T-helper 2 cell treated with Interferon-gamma antibody and Interleukin-4, amounts not matched to agents 5 μg/mL and 100 μg/mL, for 36 hours (primary cell): ENCODE data around the gene PRDM16.

Source experiments
- DNase-seq: peaks from one replicate; pipeline ENCODE4 v3.0.0; 2021; ENCODE audit warnings: low spot score
- H3K27ac Mint-ChIP-seq: one replicate; pipeline ENCODE4 v1.8.0; 2021; ENCODE audit warnings: mild to moderate bottlenecking, mixed read lengths
- H3K27me3 Mint-ChIP-seq: one replicate; pipeline ENCODE4 v1.8.0; 2021; ENCODE audit warnings: low read depth, mixed read lengths
- H3K36me3 Mint-ChIP-seq: one replicate; pipeline ENCODE4 v1.8.0; 2021; ENCODE audit warnings: low read depth, mixed read lengths
- H3K4me1 Mint-ChIP-seq: one replicate; pipeline ENCODE4 v1.8.0; 2021; ENCODE audit warnings: low read depth, mixed read lengths
- H3K4me3 Mint-ChIP-seq: one replicate; pipeline ENCODE4 v1.8.0; 2022; ENCODE audit warnings: mild to moderate bottlenecking, moderate library complexity, mixed read lengths
- H3K9me3 Mint-ChIP-seq: one replicate; pipeline ENCODE4 v1.8.0; 2021; ENCODE audit warnings: mixed read lengths

The PRDM16 gene

DNA sequence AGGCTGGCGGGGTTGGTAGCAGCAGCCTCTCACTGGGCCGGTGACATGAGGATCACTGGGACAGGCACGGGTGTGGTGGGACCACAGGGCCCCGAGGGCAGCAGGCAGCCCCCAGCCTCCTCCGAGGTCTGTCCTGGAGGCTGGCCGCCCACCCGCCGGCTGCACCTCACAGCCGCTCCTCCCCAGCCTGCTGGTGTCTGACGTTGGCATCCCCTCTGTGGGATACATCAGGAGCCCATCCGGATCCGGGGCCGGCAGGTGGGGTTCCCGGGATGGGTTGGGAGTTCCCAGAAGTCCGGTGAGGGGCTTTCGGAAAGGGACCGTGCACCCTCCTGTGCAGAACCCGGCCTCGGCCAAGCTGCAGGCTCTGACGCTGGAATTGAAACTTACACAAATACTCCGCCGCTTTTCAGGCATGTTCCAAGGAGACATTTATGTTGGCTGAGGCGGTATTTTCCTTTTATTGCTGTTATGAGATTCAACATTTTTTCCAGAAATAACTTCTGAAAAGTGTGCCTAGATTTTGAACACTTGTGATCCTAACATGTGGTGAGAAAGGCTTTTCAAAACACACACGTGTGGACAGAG lies 243.4 kb downstream of the PRDM16 start:
- Mint-ChIP-seq H3K9me3 (peaks cover 7% of the 10 kb centered on the region), H3K4me3 (no peak overlapping the region), H3K27me3 (no peaks in the 10 kb centered on the region), H3K4me1 (no peaks in the 10 kb centered on the region), H3K27ac (no peak overlapping the region), H3K36me3 (no peaks in the 10 kb centered on the region)
- no peak for DNase-seq

DNA sequence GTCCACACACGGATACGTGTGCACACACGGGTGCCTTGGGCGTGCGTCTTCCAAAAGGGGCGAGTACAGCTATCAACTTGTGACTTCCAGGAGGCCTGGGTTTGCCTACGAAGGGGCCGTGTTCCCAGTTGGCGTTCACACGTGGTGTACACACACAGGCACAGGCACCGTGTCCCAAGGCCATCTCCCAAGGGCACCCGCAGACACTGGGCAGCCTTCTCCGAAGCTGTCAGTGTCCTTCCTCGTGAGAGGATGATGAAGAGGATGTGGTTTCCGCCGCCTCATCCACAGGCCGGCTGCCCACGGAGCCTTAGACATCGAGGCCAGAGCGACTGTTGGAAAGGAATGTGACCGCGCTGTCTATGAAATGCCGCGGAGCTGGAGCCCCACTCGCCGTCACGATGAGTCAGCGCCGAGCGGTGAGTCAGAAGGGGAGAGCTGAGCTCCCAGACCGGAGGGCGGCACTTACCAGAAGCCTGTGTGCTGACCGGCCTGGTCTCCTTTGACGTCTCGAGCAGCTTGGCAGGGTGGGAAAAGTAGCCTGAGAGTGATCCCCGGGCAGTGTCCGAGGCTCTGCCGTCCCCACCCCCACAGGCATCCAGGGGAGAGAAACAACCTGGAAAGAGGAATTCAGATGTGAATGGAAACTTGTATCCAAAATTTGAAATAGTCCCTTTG lies 244.0 kb downstream of the PRDM16 start:
- peaks cover 7% of the 10 kb centered on the region for H3K9me3 Mint-ChIP-seq
- no peaks in the 10 kb centered on the region for H3K36me3 Mint-ChIP-seq
- H3K4me1 Mint-ChIP-seq = no peaks in the 10 kb centered on the region
- H3K27me3 Mint-ChIP-seq = no peaks in the 10 kb centered on the region
- peak; percentile 67 for DNase-seq
- H3K4me3 Mint-ChIP-seq = no peak overlapping the region
- H3K27ac Mint-ChIP-seq = no peak overlapping the region

DNA sequence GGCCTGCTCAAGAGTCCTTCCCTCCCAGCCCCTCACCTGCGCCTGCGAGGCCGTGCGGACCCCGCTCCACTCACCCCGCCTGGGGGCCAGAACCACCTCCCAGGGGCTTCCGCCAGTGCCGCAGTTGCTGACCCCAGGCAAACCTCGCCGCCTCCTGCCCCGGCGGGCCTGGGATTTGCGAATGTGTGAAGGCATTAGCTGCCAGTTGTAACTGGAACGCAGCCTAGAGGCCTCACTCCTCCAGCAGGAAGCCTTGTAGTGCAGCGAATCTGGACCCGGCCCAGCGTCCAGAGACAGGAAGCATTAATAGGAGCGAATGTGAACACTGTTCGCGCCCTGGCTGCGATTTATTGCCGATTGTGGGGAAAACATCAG lies 244.6 kb downstream of the PRDM16 start:
- no peak for DNase-seq
- H3K36me3 Mint-ChIP-seq = no peaks in the 10 kb centered on the region
- H3K4me1 Mint-ChIP-seq = no peaks in the 10 kb centered on the region
- no peak overlapping the region for H3K27ac Mint-ChIP-seq
- H3K9me3 Mint-ChIP-seq = peaks cover 11% of the 10 kb centered on the region
- H3K4me3 Mint-ChIP-seq = no peak overlapping the region
- no peaks in the 10 kb centered on the region for H3K27me3 Mint-ChIP-seq

DNA sequence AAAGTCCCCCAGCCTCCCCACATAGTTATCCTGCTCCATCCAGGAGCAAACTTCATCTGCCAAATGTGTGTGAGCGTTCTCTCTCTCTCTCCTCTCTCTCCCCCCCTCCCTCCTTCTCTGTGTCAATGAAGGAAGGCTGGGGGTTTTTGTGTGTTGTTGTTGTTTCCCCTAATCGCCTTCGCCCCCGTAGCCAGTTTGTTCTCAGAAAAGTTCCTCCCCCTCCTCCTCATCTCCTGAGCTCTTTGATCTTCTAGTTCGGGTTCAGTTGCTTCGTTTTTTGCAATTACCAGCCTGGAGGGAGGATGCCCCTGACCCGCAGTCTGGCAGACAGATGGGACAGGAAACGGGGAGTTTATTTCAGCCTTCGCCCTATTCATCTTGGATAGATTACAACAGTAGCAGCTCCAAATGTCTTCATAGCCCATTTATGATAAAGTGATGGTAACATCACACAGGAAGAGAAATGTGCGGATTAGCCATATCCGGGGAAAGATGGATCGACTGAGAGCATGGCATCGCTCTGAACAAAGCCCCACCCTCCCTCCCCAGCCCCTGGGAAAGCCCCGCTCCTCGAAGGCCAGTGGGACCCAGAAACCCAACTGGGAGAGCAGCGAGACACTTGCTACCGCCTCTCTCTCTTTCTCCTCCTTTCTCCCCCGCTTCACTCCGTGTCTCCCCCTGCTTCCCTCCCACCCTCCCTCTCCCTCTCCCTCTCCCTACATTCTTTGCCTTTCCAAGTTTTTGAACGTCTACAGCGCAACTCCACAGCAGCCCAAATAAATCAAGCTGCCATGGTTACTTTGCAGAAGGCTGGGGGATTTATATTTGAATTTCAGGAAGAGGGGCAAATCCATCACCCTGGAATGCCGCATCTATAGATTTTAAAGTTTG lies 245.7 kb downstream of the PRDM16 start:
- DNase-seq = no peak
- no peaks in the 10 kb centered on the region for H3K36me3 Mint-ChIP-seq
- no peak overlapping the region for H3K27ac Mint-ChIP-seq
- H3K4me3 Mint-ChIP-seq = no peak overlapping the region
- no peaks in the 10 kb centered on the region for H3K4me1 Mint-ChIP-seq
- no peaks in the 10 kb centered on the region for H3K27me3 Mint-ChIP-seq
- peaks cover 11% of the 10 kb centered on the region for H3K9me3 Mint-ChIP-seq

DNA sequence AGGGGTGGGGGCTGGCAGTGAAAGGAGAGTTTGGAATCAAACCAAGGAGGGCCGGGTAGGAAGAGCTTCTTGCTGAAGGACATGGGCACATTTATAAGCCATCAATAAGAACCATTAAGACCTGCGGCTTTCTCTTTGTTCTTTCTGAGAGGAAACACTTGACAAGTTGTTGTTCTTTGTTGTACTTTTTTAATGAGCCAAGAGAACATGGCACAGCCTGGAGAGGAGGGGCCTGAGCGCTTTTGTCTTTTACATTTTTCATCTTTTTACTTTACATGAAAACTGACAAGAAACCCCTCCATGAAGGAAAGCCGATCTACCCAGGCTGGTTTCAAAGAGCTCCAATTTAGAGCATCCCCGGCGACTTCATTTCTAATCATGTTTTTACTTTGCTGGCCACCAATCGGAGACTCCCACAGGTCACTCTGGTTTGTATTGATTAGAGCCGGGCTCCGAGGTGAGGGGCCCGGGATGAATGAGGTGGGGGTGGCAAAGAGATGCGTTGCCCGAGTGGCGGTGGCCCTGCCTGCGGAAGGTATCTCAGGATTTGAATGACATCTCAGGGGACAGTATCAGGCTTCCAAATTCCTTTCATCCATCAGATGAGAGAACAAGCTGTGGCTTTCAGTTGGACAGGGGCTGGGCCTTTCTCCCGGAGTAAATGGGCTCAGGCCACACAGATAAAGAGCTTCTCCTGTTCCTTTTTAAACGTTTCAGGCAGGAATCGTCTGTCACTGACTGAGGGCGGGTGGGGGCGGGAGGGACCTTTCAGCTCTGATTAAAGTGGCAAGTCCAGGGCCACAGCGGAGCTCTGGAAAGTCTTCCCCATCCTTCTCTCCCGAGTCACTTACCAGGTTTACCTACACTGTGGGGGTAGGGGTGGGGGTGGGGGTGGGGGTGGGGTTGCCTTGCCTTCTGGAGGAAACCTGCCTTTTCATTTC lies 246.7 kb downstream of the PRDM16 start:
- Mint-ChIP-seq H3K4me1 (peaks cover 2% of the 10 kb centered on the region), H3K27ac (no peak overlapping the region), H3K36me3 (no peaks in the 10 kb centered on the region), H3K4me3 (no peak overlapping the region), H3K9me3 (peaks cover 11% of the 10 kb centered on the region), H3K27me3 (no peaks in the 10 kb centered on the region)
- no peak for DNase-seq

DNA sequence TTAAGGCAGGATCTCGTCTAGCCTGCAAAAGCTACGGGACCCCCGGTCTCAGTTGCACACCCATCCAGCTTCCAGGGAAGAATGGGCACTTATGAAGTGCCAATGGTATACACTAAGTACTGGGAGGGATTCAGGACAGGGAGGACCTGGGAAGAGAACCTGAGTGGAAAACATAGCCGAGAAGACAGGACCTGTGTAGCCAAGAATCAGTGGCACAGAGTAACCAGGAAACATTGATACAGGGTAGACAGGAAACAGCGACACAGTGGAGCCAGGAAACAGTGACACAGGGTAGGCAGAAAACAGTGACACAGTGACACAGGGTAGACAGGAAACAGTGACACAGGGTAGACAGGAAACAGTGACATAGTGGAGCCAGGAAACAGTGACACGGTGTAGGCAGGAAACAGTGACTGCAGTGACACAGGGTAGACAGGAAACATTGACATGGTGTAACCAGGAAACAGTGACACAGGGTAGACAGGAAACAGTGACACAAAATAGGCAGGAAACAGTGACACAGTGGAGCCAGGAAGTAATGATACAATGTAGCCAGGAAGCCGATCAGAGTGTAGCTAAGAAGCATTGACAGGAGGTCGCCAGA lies 247.4 kb downstream of the PRDM16 start:
- no peak for DNase-seq
- H3K36me3 Mint-ChIP-seq = no peaks in the 10 kb centered on the region
- H3K9me3 Mint-ChIP-seq = peaks cover 11% of the 10 kb centered on the region
- peaks cover 2% of the 10 kb centered on the region for H3K4me1 Mint-ChIP-seq
- H3K27ac Mint-ChIP-seq = peak overlapping the region; percentile 80
- no peak overlapping the region for H3K4me3 Mint-ChIP-seq
- H3K27me3 Mint-ChIP-seq = no peaks in the 10 kb centered on the region

GRCh38 chr1:3317456-3317855 lies 248.5 kb downstream of the PRDM16 start:
- H3K9me3 Mint-ChIP-seq = peaks cover 11% of the 10 kb centered on the region
- no peak overlapping the region for H3K4me3 Mint-ChIP-seq
- no peaks in the 10 kb centered on the region for H3K27me3 Mint-ChIP-seq
- H3K27ac Mint-ChIP-seq = no peak overlapping the region
- DNase-seq = no peak
- H3K4me1 Mint-ChIP-seq = peaks cover 2% of the 10 kb centered on the region
- no peaks in the 10 kb centered on the region for H3K36me3 Mint-ChIP-seq

DNA sequence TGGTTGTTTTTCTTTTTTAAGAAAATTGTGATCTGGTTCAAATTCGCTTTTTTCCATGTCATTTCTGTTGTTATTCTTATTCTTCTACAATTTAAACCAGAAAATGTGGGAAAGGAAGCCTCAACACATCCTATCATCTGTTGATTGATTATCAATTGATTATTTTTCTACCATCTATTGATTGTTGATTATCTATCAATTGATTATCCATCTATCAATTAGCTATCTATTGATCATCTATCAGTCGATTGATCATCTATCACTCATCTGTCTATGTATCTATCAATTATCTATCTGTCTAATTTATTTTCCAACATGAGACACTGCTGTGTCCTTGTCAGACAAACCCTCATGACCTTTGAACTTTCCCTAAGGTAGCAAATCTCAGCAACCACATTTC lies 249.3 kb downstream of the PRDM16 start:
- H3K9me3 Mint-ChIP-seq = peaks cover 11% of the 10 kb centered on the region
- no peaks in the 10 kb centered on the region for H3K36me3 Mint-ChIP-seq
- H3K27me3 Mint-ChIP-seq = no peaks in the 10 kb centered on the region
- H3K27ac Mint-ChIP-seq = no peak overlapping the region
- no peak for DNase-seq
- no peak overlapping the region for H3K4me3 Mint-ChIP-seq
- peaks cover 2% of the 10 kb centered on the region for H3K4me1 Mint-ChIP-seq

GRCh38 chr1:3319874-3320245 lies 250.9 kb downstream of the PRDM16 start:
- H3K36me3 Mint-ChIP-seq = no peaks in the 10 kb centered on the region
- H3K27ac Mint-ChIP-seq = no peak overlapping the region
- H3K4me1 Mint-ChIP-seq = peaks cover 2% of the 10 kb centered on the region
- no peaks in the 10 kb centered on the region for H3K27me3 Mint-ChIP-seq
- H3K4me3 Mint-ChIP-seq = no peak overlapping the region
- H3K9me3 Mint-ChIP-seq = peaks cover 11% of the 10 kb centered on the region
- no peak for DNase-seq

DNA sequence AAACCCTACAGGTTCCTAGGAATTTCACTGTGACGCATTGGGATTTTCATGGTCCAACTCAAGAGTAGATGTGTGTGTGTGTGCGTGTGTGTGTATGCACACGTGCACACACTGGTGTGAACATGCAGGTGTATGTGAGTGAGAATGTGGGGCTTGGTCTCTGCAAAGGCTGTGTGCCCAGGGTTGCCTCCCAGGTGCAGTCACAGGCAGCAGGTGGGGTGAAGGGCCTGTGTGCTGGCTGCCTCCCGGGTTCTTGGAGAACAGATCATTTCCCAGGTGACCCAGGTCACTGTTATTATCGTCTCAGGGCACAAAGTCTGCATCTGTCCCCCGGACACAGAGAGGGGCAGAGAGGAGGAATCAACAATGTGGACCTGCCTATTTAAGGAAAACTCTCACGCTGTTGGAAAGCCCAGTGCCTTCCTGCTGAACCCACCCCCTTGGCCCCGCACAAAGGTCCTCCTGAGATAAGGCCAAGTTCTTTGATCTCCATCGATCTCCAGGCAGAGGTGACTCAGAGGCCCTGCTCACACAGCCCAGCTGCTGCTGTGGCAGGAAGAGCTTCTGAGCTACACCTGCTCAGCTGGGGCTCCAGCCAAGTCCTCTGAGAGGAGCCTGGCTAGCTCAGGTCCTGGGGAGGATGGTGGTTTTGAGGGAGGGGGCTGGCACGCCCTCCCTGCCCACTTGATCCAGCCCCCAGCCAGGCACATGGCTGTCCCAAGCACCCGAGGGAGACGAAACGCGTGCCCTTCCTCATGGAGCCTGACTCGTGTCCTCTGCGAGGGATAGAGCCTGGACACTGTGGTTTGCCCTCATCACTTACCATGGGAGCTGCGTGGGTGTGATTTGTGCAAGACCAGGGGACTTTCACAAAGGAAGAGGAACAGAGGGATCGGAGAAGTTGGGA lies 251.5 kb downstream of the PRDM16 start:
- DNase-seq = no peak
- Mint-ChIP-seq H3K36me3 (no peaks in the 10 kb centered on the region), H3K9me3 (peaks cover 11% of the 10 kb centered on the region), H3K4me3 (no peak overlapping the region), H3K4me1 (peaks cover 2% of the 10 kb centered on the region), H3K27me3 (no peaks in the 10 kb centered on the region), H3K27ac (no peak overlapping the region)

DNA sequence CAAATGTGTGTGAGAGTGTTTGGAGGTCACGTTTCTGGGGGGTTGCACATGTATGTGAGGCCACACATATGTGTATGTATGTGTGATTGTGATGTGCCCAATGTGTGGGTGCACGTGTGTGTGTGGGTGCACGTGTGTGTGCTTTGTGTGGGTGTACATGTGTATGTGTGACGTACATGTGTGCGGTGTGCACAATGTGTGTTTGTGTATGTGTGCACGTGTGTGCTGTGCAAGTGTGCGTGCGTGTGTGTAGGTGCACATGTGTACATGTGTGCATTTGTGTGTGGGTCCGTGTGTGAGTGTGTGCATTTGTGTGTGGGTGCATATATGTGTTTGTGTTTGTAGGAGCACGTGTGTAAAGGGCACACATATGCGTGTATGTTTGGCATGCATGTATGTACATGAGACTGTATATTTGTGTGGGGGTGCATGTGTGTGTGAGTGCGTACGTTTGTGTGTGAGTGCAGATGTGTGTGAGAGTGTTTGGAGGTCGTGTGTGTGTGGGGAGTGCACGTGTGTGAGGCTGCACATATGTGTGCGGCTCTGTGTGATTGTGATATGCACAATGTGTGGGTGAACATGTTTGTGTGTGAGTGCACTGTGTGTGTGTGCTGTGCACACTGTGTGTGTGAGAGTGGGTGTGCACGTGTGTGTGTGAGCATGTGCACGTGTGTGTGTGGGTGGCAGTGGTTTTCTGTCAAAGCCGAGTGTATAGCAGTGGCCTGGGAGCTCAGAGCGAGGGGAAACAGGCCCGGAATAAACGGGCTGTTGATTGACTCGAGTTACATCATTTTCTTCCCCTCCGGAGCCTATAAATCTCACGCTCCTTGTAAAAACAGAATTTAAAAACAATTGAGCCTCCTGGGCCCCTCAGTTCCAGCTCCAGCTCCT lies 252.8 kb downstream of the PRDM16 start:
- no peak for DNase-seq
- H3K36me3 Mint-ChIP-seq = no peaks in the 10 kb centered on the region
- peaks cover 5% of the 10 kb centered on the region for H3K9me3 Mint-ChIP-seq
- no peak overlapping the region for H3K27ac Mint-ChIP-seq
- peaks cover 2% of the 10 kb centered on the region for H3K4me1 Mint-ChIP-seq
- H3K27me3 Mint-ChIP-seq = no peaks in the 10 kb centered on the region
- H3K4me3 Mint-ChIP-seq = no peak overlapping the region

GRCh38 chr1:3322450-3323020 lies 253.5 kb downstream of the PRDM16 start:
- H3K4me3 Mint-ChIP-seq = no peak overlapping the region
- H3K4me1 Mint-ChIP-seq = peaks cover 2% of the 10 kb centered on the region
- no peaks in the 10 kb centered on the region for H3K27me3 Mint-ChIP-seq
- H3K9me3 Mint-ChIP-seq = peaks cover 4% of the 10 kb centered on the region
- no peak overlapping the region for H3K27ac Mint-ChIP-seq
- H3K36me3 Mint-ChIP-seq = no peaks in the 10 kb centered on the region
- no peak for DNase-seq
